ENCODE data around the gene ADGRL2.

- TF ChIP-seq, protein P1, sequence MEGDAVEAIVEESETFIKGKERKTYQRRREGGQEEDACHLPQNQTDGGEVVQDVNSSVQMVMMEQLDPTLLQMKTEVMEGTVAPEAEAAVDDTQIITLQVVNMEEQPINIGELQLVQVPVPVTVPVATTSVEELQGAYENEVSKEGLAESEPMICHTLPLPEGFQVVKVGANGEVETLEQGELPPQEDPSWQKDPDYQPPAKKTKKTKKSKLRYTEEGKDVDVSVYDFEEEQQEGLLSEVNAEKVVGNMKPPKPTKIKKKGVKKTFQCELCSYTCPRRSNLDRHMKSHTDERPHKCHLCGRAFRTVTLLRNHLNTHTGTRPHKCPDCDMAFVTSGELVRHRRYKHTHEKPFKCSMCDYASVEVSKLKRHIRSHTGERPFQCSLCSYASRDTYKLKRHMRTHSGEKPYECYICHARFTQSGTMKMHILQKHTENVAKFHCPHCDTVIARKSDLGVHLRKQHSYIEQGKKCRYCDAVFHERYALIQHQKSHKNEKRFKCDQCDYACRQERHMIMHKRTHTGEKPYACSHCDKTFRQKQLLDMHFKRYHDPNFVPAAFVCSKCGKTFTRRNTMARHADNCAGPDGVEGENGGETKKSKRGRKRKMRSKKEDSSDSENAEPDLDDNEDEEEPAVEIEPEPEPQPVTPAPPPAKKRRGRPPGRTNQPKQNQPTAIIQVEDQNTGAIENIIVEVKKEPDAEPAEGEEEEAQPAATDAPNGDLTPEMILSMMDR (conservative IDR thresholded peaks at IDR 0.05) = no peak
- TF ChIP-seq ZFX (IDR thresholded peaks at IDR 0.05) = no peak
Measured at GRCh38 chr1:82018319-82018718, 217.6 kb downstream of the ADGRL2 start.

Data from C4-2B (cell line).